ENCODE data around the gene GPRC5B.
A peak's percentile ranks its signal among the peaks of the same experiment; 100 is the strongest.

The GPRC5B gene

DNA sequence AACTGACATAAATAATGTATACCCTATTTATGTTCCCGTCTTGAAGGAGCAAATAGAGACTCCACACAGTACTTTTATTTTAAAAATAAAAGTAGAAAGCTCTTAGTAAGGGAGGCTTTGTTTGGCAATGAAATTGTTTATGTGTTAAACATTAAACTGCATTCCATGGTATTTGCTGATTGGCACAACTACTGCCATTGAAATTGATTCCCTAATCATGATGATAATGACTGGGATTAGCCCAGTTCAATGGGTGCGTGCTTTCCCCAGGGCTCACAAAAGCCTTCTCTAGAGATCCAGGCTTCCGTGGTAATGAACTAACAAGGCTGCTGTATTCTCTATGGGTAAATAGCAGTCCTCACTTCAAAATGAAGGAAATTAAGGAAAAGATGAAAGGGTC, 67.5 kb downstream of the GPRC5B start:
- no peak for DNase-seq (ENCODE audit: low read depth, low spot score)
- in situ Hi-C loops (cut with HindIII; ENCODE audit: low sequenced_read_pairs): no loop called here
- TF ChIP-seq, protein P1, sequence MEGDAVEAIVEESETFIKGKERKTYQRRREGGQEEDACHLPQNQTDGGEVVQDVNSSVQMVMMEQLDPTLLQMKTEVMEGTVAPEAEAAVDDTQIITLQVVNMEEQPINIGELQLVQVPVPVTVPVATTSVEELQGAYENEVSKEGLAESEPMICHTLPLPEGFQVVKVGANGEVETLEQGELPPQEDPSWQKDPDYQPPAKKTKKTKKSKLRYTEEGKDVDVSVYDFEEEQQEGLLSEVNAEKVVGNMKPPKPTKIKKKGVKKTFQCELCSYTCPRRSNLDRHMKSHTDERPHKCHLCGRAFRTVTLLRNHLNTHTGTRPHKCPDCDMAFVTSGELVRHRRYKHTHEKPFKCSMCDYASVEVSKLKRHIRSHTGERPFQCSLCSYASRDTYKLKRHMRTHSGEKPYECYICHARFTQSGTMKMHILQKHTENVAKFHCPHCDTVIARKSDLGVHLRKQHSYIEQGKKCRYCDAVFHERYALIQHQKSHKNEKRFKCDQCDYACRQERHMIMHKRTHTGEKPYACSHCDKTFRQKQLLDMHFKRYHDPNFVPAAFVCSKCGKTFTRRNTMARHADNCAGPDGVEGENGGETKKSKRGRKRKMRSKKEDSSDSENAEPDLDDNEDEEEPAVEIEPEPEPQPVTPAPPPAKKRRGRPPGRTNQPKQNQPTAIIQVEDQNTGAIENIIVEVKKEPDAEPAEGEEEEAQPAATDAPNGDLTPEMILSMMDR (IDR thresholded peaks at IDR 0.05; ENCODE audit: low read depth, low read length): no peak
- no peak overlapping the region for H3K4me3 ChIP-seq (ENCODE audit: low read depth, low read length)

- DNase-seq (ENCODE audit: low read depth, low spot score): no peak
- TF ChIP-seq, protein P1 (IDR thresholded peaks at IDR 0.05; ENCODE audit: low read depth, low read length): no peak
- in situ Hi-C loops (cut with HindIII; ENCODE audit: low sequenced_read_pairs): no loop called here
- H3K4me3 ChIP-seq (ENCODE audit: low read depth, low read length): no peak overlapping the region
These were observed 69.2 kb downstream of the GPRC5B start for GRCh38 chr16:19815418-19815817.

- in situ Hi-C loops (cut with HindIII; ENCODE audit: low sequenced_read_pairs): no loop called here
- TF ChIP-seq, protein P1 (IDR thresholded peaks at IDR 0.05; ENCODE audit: low read depth, low read length): no peak
- H3K4me3 ChIP-seq (ENCODE audit: low read depth, low read length): no peak overlapping the region
- DNase-seq (ENCODE audit: low read depth, low spot score): no peak
These were observed 71.7 kb downstream of the GPRC5B start for GRCh38 chr16:19812986-19813385.

DNA sequence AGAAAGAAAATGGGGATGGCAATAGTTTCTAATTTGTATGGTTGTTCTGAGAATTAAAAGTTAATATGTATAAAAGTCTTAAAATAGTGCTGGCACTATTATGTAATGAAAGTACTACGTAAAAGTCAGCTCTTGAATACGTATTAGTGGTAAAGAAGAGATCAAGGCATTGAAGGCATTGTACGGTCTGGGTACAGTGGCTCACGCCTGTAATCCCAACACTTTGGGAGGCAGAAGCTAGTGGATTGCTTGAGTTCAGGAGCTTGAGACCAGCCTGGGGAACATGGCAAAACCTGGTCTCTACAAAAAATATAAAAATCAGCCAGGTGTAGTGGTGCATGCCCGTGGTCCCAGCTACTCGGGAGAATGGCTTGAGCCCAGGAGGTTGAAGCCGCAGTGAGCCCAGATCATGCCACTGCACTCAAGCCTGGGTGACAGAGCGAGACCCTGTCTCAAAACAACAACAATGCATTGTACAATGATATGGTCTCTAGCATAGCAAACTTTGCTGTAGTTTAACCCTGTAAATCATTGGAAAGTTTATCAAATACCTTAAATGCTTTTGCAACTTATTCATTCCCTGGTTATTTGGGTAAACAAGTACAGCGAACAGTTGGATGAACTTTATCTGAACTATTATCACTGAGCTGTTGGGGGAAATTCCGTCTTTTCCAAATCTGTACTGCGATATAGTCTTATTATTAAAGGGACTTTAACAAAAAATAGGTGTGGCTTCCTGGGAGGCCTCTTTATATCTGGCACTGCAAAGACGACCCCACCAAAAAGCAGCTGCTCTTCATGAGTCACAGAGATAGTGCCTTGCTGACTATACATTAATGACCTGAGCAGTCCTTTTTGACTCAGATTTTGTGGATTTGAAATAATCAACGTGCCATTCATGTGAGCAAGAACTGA, 73.6 kb downstream of the GPRC5B start:
- DNase-seq (ENCODE audit: low read depth, low spot score): peak; percentile 56
- H3K4me3 ChIP-seq (ENCODE audit: low read depth, low read length): no peak overlapping the region
- in situ Hi-C loops (cut with HindIII; ENCODE audit: low sequenced_read_pairs): no loop called here
- TF ChIP-seq, protein P1 (IDR thresholded peaks at IDR 0.05; ENCODE audit: low read depth, low read length): no peak

GRCh38 chr16:19809693-19810092, 75.0 kb downstream of the GPRC5B start:
- in situ Hi-C loops (cut with HindIII; ENCODE audit: low sequenced_read_pairs): no loop called here
- DNase-seq (ENCODE audit: low read depth, low spot score): no peak
- TF ChIP-seq, protein P1 (IDR thresholded peaks at IDR 0.05; ENCODE audit: low read depth, low read length): no peak
- no peak overlapping the region for H3K4me3 ChIP-seq (ENCODE audit: low read depth, low read length)

GRCh38 chr16:19809121-19809635, 75.5 kb downstream of the GPRC5B start:
- DNase-seq (ENCODE audit: low read depth, low spot score): peak; percentile 13
- in situ Hi-C loops (cut with HindIII; ENCODE audit: low sequenced_read_pairs): no loop called here
- TF ChIP-seq, protein P1 (IDR thresholded peaks at IDR 0.05; ENCODE audit: low read depth, low read length): no peak
- no peak overlapping the region for H3K4me3 ChIP-seq (ENCODE audit: low read depth, low read length)

Data from astrocyte of the spinal cord (primary cell).